ENCODE results near the gene RGL2.

The RGL2 gene

DNA sequence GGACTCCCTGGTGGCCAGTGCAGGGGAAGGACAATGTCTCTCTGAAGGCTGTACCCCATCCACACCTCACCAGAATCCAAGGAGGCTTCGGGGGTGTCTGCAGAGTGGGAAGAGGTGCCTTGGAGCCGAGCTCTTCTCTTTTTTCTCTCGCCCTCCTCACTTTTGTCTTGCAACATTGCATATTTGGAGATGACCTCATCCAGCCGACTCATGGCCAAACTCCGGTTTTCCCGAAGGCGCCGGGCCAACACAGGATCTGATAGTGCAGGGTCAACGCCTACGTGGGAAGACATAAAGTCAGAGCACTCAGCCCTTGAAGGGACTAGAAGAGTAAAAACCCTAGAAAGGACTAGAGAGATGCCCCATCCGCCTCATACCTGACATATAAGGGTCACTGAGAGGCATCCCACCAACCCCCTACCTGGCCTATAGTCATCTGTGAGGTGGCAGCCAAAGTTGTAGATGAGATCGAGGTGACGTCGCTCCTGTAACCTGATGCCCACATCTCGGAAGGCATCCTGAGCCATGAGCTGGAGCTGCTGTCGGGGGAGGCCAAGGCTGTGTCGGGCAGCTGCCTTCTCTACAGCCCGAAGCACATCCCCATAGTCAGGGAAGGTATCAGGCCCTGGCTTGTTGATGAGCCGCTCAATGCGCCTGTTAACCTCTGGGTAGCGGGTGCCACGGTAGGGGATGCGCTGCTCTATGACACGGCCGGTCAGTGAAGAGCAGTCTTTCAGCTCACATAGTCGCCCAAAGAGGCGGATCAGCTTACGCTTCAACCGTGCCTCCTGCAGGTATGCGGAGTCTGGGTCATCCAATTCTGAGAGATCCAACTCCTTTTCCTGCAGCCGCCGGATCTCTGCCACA lies 21.8 kb upstream of the RGL2 start:
- no peak overlapping the region for H3K4me3 ChIP-seq (ENCODE audit: low read depth, low read length)
- TF ChIP-seq, protein P1, sequence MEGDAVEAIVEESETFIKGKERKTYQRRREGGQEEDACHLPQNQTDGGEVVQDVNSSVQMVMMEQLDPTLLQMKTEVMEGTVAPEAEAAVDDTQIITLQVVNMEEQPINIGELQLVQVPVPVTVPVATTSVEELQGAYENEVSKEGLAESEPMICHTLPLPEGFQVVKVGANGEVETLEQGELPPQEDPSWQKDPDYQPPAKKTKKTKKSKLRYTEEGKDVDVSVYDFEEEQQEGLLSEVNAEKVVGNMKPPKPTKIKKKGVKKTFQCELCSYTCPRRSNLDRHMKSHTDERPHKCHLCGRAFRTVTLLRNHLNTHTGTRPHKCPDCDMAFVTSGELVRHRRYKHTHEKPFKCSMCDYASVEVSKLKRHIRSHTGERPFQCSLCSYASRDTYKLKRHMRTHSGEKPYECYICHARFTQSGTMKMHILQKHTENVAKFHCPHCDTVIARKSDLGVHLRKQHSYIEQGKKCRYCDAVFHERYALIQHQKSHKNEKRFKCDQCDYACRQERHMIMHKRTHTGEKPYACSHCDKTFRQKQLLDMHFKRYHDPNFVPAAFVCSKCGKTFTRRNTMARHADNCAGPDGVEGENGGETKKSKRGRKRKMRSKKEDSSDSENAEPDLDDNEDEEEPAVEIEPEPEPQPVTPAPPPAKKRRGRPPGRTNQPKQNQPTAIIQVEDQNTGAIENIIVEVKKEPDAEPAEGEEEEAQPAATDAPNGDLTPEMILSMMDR (IDR thresholded peaks at IDR 0.05; ENCODE audit: borderline replicate concordance, insufficient read depth, low read depth, low read length) = no peak

DNA sequence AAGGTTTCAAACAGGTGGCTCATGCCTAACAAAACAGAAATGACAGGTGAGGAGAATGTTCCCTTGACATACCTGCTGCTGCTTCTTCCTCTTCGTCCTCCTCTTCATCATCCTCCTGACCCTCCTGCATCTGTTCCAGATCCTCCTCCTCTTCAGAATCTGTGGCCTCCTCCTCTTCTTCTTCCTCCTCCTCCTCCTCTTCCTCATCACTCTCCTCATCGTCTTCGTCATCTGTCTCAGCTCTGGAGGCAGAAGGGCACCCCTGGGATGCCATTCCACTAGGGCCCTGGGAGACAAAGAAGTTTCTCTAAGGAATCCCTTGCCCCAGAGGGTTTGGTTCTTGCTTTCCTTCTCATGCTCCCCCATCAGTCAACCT lies 21.2 kb upstream of the RGL2 start:
- H3K4me3 ChIP-seq (ENCODE audit: low read depth, low read length) = no peak overlapping the region

DNA sequence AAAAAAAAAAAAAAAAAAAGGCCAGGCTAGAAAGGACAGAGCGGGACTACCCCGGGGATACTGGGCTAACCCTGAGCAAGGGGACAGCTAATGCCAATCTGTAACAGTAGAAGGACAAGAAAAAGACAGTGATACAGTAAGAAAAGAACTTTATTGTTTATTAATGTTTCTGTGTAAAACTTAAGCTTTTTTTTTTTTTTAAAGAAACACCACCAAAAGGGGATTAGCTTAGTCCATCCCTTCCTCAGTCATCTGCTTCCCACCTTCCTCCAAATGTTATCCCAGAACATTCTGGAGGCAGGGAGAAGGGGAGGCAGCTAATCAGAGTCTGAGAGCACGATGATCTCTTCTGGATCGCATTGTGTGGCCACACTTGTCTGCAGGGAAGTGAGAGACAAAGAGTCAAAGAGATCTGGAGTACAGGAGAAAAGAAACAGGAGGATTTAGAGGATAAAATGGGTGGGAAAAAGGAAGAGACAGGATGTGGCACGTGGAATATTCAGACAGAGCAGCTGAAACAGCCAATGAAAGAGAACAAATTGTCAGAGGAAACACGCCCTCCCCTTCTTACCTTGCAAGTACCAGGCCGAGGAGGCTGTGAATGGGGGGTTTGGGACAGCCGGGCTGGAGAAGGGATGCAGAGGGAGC lies 19.8 kb upstream of the RGL2 start:
- H3K4me3 ChIP-seq (ENCODE audit: low read depth, low read length) = no peak overlapping the region
- TF ChIP-seq, protein P1 (IDR thresholded peaks at IDR 0.05; ENCODE audit: borderline replicate concordance, insufficient read depth, low read depth, low read length) = no peak

More for the DNA sequence above, 21.2 kb upstream of the RGL2 start:
- TF ChIP-seq, protein P1 (IDR thresholded peaks at IDR 0.05; ENCODE audit: borderline replicate concordance, insufficient read depth, low read depth, low read length) = no peak

DNA sequence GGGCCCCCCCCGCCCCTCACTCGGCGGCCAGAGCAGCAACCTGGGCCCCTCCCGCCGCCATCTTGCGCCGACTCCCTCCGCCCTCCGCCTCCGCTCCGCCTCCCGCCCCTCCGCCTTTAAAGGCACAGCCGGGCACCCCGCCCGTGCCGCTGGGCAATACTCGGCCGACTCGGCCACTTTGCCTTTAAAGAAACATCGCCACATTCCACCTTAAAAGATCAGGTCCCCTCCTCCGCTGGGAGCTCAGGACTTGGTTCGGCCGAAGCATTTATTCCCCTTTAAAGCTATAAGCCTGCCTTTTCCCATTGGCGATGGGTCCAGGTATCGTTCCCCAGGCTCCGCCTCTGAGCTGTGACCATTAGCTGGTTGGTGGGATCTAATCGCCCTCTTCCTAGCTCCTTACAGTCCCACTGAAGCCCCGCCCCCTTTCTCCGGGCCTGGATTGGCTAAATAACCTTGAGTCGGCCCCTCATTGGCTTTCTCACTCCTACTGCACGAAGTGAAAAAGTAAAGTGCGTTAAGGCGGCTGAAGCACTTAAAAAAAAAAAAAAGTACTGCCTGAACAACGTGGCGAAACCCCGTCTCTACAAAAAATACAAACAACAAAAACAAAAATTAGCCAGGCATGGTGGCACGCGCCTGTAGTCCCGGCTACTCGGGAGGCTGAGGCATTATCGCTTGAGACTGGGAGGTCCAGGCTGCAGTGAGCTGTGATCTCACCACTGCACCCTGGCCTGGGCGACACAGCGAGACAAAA lies 19.1 kb upstream of the RGL2 start, which contains the start of gene ZBTB22:
ZBTB22 (minus strand) TSS at position 76 of the 757 bp plus-strand sequence. CDS start 828 bp downstream, outside the sequence.
- TF ChIP-seq, protein P1 (IDR thresholded peaks at IDR 0.05; ENCODE audit: borderline replicate concordance, insufficient read depth, low read depth, low read length) = no peak
- peak within 1 kb of the TSS; percentile 39 for H3K4me3 ChIP-seq (ENCODE audit: low read depth, low read length)

DNA sequence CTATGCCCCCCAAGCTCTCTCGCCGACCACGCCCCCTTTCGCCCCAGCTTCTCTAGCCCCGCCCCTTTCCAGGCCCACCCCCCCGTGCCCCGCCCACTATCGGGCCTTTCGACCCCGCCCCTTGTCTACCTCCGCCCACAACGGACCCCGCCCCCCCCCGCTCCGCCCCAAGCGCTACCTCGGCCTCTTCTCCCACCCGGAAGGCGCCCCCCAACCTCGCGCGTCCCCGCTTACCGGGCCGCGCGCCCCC lies 18.6 kb upstream of the RGL2 start:
- peak overlapping the region; percentile 39 for H3K4me3 ChIP-seq (ENCODE audit: low read depth, low read length)
- TF ChIP-seq, protein P1 (IDR thresholded peaks at IDR 0.05; ENCODE audit: borderline replicate concordance, insufficient read depth, low read depth, low read length) = no peak

DNA sequence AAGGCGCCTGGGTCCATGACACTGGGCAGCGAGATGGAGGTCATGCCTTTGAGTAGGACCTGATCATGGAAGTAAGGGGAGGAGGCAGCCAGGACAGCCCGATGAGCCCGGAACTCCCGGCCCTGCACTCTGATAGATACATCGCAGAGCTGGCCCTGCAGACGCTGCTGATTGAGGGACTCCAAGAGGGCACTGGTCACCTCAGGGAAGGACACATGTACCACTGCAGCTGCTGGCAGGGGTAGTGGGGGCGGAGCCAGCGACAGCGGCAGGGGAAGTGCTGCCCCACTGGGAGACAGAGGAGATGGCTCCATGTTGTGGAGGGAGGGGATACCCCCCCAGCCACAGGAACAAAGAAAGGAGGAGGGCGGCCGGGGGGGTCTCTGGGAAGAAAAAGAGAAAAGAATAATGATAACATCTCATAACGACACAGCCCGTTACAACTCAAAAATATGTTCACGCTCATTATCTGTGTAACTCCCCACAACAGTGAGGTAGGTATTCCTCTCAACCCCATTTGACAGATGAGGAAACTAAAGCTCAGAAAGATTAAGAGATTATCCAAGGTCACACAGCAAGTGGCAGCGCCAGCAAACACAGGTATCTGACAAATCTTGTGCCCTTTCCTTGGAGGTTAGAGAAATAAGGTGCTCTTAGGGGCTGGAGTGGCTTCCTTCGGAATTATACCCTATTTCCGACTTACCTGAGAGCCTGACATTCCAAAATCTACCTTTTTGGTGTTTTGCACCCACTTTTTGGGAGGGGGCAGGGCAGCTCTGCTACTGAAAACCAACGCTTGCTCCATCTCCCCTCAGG lies 18.1 kb upstream of the RGL2 start:
- TF ChIP-seq, protein P1 (IDR thresholded peaks at IDR 0.05; ENCODE audit: borderline replicate concordance, insufficient read depth, low read depth, low read length) = no peak
- peak overlapping the region; percentile 10 for H3K4me3 ChIP-seq (ENCODE audit: low read depth, low read length)

Measured in GM12875 (cell line).